IPS DF 4.7 (cell line): ENCODE measurements around the gene CDH23.

Source experiments
- DNase-seq: peaks from one replicate; pipeline ENCODE4 v3.0.0-alpha.2; 2013; ENCODE audit warnings: low spot score; ENCODE audit errors: extremely low read depth

The CDH23 gene

GRCh38 chr10:71601273-71601672 lies 204.6 kb downstream of the CDH23 start:
- no peak for DNase-seq

DNA sequence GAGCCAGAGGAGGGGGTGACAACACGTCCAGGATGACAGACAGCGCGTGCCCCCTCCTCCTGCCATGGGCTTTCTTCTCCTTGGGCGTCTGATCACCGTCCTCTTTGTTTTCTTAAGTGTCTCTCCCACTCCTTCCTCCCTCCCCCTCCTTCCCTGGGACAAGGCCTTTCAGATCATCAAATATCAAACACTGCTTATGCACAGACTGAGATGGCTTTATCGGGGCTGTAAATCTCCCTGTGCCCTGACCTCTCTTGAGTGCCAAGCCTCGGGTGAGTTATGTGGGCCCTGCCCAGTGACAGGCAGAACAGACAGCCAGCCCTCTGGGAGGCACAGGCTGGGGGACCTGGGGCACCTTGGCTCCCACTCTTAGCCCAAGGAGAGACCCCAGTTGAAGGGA lies 206.4 kb downstream of the CDH23 start:
- DNase-seq, result no peak

DNA sequence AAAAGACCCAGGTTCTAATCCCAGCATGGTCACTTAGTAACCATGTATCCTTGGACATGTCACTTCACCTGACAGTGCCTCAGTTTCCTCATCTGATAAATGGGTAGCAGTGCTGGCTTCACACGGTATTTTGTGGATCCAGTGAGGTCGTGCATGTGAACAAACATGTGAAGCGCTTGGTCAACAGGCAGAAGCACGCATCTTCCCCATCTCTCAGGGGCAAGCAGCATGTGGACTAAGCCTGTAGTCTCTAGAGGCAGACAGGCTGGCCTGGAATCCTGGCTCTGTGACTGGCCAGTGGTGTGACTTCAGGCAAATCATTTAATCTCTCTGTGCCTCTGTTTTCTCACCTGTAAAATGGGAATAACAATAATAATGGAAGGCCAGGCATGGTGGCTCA lies 207.0 kb downstream of the CDH23 start:
- no peak for DNase-seq

- no peak for DNase-seq
Measured at GRCh38 chr10:71604324-71605018, 207.8 kb downstream of the CDH23 start.

GRCh38 chr10:71605263-71605962 lies 208.7 kb downstream of the CDH23 start:
- DNase-seq, result no peak

- no peak for DNase-seq
Measured at GRCh38 chr10:71606257-71607081, 209.7 kb downstream of the CDH23 start.

- DNase-seq, result no peak
Measured at GRCh38 chr10:71607082-71607443, 210.3 kb downstream of the CDH23 start.

DNA sequence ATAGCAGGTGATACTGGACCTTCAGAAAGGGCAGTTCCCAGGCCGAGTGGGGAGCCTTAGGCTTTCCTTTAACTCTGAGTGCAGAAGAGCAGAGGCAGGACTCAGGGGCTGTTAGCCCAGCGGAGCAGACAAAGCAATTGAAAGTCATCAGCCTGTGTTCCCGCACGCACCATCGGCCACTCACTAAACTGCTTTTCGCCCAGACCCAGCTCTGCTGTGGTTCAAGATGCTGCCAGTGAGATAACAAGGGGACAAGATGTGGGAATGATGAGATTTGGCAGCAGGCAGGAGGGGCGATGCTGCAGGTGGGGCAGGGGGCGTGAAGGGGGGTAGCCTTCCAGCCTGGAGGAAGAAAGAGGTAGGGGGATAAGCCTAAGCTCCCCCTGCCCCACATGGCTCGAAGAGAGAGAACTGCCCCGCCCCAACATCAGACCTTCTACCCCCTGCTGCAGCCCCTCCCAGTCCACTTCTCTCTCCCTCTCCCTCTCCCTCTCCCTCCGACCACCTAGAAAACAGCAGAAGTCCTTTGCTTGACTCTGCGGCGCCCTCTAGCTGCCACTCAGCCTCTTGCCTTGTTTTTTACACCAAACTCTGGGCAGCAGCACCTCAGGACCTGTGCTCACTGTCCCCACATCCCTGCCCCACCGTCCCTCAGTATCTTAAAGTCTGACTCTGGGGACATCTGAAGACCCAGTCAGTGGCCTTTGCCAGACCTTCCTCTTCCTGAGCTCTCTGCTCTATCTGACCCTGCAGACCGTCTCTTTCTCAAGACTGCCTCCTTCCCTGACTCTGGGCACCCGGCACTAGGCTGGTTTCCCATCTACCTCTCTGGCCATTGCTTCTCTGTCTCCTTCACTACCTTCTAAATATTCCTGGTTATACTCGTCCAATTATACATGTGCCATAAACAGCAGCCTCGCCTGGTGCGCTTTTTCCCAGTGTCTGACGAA lies 212.4 kb downstream of the CDH23 start:
- DNase-seq, result no peak

DNA sequence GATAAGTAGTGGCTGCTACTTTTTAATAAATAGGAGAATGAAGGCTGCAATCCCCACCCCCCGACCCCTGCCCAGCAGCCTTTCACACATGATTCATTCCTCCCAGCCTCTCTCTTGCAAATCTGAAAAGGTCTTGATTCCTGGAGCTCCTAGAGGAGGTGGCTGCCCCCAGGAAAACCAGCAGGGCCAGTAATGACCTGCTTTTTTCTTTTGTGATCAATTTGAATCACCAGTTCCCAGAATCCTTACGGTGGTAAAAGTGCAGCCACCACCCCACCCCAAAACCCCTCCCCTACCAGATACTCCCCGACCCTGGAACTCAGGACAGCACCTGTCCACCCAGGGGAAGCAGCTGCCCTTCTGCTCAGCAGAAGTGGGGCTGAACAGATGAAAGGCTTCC lies 213.9 kb downstream of the CDH23 start:
- no peak for DNase-seq

GRCh38 chr10:71611131-71611530 lies 214.4 kb downstream of the CDH23 start:
- DNase-seq, result no peak

DNA sequence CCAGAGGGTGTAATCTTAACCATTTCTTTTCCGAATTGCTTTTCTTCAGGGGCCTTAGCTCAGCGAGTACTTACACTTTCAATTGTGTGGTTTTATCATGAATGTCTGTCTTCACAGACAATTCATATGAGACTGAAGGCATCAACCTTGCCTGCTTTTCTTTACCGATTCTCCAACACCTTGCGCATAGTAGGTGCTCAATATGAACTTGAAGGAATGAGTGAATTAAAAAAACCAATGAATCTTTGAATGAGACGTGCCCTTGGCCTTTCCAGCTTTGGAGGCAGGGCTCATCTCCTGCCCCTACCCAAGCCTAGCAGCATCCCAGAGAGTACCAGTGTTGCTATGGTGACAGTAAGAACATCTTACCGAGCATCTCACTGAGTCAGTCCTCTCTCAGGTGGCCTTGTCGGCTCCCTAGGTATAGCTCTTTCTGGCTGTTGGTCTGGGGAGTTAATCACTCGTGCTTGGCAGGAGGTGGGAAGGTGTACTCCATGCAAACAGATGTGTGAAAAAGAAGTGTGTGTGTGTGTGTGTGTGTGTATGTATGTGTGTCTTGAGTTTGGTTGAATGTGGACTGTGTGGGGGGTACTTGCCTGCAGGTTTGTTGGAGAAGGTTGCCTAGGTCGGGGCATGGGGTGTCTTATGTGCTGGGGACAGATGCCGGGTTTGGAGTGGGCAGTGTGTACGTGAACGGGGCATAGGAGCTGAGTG lies 215.1 kb downstream of the CDH23 start:
- DNase-seq, result no peak

GRCh38 chr10:71613261-71613777 lies 216.6 kb downstream of the CDH23 start:
- DNase-seq, result no peak

GRCh38 chr10:71613877-71614276 lies 217.2 kb downstream of the CDH23 start:
- no peak for DNase-seq

DNA sequence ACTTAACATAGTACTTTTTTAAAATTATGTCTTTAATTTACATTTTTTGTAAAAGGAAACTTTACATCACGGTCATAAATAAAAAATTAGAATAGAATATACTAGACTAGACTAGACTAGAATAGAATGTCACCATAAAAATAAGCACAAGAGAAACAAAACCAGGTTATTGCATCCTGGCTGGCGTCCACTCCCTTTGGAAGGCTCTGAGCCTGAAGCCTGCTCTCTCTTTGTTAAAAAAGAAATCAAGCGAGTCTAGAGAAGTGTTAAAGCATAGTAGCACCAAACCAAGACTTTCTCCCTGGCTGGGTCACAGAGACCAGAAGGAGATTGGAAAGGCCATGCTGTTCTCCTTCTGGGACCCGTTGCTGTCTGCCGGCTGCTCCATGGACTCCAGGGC lies 218.2 kb downstream of the CDH23 start:
- no peak for DNase-seq

- DNase-seq, result no peak
Measured at GRCh38 chr10:71615538-71616329, 219.0 kb downstream of the CDH23 start.

GRCh38 chr10:71616817-71617654 lies 220.3 kb downstream of the CDH23 start:
- DNase-seq, result no peak

DNA sequence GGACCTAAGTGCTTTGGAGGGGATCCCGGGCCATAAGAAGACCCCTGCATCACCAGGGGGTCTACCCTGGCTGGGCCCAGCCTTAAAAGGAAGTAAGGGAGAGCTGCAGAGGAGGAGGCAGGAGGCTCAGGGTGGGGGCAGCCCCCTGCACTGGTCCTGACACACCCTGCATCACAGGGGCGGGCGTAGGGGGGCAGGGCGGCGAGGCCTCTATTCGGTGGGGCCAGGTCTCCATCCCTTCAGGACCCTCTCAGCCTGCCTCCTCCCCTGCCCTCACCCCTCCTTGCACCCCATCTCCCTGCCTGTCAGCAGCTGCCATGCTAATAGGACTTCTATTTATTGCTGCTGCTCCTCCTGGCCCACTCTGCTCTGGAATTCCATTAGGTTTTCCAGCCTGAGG lies 221.5 kb downstream of the CDH23 start:
- no peak for DNase-seq

DNA sequence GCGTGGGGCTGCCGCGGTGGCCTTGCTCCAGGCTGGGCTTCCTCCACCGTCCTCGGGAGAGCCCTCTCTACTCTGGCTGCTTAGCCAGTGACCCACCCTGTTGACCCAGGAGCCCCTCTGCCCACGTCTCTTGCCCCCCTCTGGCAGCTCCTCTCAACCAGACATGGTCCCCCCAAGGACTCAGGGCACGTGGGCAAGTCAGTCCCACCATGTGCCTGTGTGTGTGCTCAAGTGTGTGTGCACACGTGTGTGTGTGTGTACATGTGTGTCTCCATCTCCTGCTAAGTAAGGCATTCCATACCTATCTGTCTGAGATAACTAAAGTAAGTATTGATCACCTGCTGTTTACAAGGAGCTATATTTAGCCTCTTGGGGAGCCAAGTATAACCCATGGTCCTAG lies 221.9 kb downstream of the CDH23 start:
- DNase-seq, result no peak

DNA sequence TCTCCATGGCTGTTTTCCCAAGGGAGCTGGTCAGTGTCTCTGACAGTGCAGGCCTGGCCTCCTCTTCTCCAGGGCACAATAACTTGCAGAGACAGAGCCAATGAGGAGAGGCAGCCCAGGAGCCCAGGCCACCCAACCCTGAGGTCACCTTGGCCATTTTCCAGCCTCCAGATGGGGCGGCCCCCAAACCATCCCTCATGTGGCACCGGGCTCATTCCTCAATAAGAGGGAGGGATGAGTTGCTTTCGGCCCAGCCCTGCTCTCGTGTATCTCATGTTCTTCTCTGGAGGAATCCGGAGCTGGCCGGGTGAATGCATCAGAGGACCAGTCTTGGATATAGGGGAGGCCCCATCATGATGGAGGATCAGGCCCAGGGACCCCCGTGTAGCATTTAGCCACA lies 223.9 kb downstream of the CDH23 start:
- no peak for DNase-seq
